Hepatocyte (in vitro differentiated cells): ENCODE data around the gene STYXL2. TPM values are rescaled to one million over a fixed set of nuclear protein-coding genes. Genes with fewer than 3 reads are reported as not detected.

Source experiments
- DNase-seq: peaks from one replicate; pipeline ENCODE4 v3.0.0-alpha.2; 2016; ENCODE audit warnings: low spot score
- H2AFZ ChIP-seq: fragments of 200-600 bp; sonication (generic); 2 replicates; pipeline ENCODE4 v1.6.0; 2016; ENCODE audit warnings: antibody characterized with exemption, mild to moderate bottlenecking
- H3K27ac ChIP-seq: fragments of 200-600 bp; sonication (generic); 2 replicates; pipeline ENCODE4 v1.5.1; 2016; ENCODE audit warnings: mild to moderate bottlenecking
- H3K27me3 ChIP-seq: fragments of 200-600 bp; sonication (generic); 2 replicates; pipeline ENCODE4 v1.6.1; 2016
- H3K36me3 ChIP-seq: fragments of 200-600 bp; sonication (generic); replicated peaks from 2 replicates; pipeline ENCODE4 v1.5.1; 2016; ENCODE audit warnings: low read depth; ENCODE audit not compliant: insufficient read depth
- H3K4me1 ChIP-seq: fragments of 200-600 bp; sonication (generic); 2 replicates; pipeline ENCODE4 v1.5.1; 2016; ENCODE audit warnings: mild to moderate bottlenecking, moderate library complexity; ENCODE audit not compliant: insufficient read depth
- H3K4me2 ChIP-seq: fragments of 200-600 bp; sonication (generic); 2 replicates; pipeline ENCODE4 v1.6.0; 2016
- H3K4me3 ChIP-seq: fragments of 200-600 bp; sonication (generic); 2 replicates; pipeline ENCODE4 v1.5.1; 2016; ENCODE audit warnings: mild to moderate bottlenecking
- H3K79me2 ChIP-seq: fragments of 200-600 bp; sonication (generic); 2 replicates; pipeline ENCODE4 v1.6.0; 2017; ENCODE audit warnings: mild to moderate bottlenecking
- H3K9me2 ChIP-seq: fragments of 200-600 bp; sonication (generic); replicated peaks from 2 replicates; pipeline ENCODE4 v1.6.0; 2017; ENCODE audit warnings: mild to moderate bottlenecking; ENCODE audit not compliant: insufficient read depth
- H3K9me3 ChIP-seq: fragments of 200-600 bp; sonication (generic); 2 replicates; pipeline ENCODE4 v1.5.1; 2016; ENCODE audit warnings: low read depth, mild to moderate bottlenecking
- H4K20me1 ChIP-seq: fragments of 200-600 bp; sonication (generic); 2 replicates; pipeline ENCODE4 v1.6.0; 2016; ENCODE audit warnings: mild to moderate bottlenecking; ENCODE audit not compliant: insufficient read depth, poor library complexity, severe bottlenecking
- EZH2 ChIP-seq: fragments of 200-600 bp; sonication (generic); IDR thresholded peaks from 2 replicates; pipeline ENCODE4 v1.6.1; 2016; ENCODE audit warnings: antibody characterized with exemption, mild to moderate bottlenecking, borderline replicate concordance
- EZH2phosphoT487 ChIP-seq: fragments of 200-600 bp; sonication (generic); IDR thresholded peaks from one replicate; pipeline ENCODE4 v1.6.1; 2018; ENCODE audit warnings: antibody characterized with exemption, mild to moderate bottlenecking, low read depth, moderate library complexity; ENCODE audit not compliant: unreplicated experiment, severe bottlenecking
- WGBS: methylation state at CpG from one replicate; pipeline ENCODE4 v1.1.6; 2016; ENCODE audit warnings: low lambda C conversion rate; ENCODE audit errors: missing lambda C conversion rate; 5-methylcytosine and 5-hydroxymethylcytosine counted together
- polyA plus RNA-seq: library from polyadenylated mRNA; unstranded; fragments of >200 nt; fragmentation: Nextera tagmentation; extraction: Ambion mirVana; gene quantifications from 2 replicates; pipeline ENCODE4 v1.2.1, GENCODE V29; 2016
- total RNA-seq: library from RNA; depleted of rRNA; stranded (reverse); fragments of >200 nt; gene quantifications from 2 replicates; pipeline ENCODE4 v1.2.3, GENCODE V29; 2014
- TF ChIP-seq, protein P1 (sequence below): fragments of 200-600 bp; sonication (generic); IDR thresholded peaks from 2 replicates; pipeline ENCODE4 v1.5.1; 2016; ENCODE audit warnings: antibody characterized with exemption, mild to moderate bottlenecking; ENCODE audit not compliant: poor library complexity

Gene STYXL2
- total and polyA plus RNA-seq, 2 experiments from 2014 or later: 0.07 to 0.40 TPM

- no peak for DNase-seq
Observed at GRCh38 chr1:167111868-167112709, 18.2 kb downstream of the STYXL2 start.

DNA sequence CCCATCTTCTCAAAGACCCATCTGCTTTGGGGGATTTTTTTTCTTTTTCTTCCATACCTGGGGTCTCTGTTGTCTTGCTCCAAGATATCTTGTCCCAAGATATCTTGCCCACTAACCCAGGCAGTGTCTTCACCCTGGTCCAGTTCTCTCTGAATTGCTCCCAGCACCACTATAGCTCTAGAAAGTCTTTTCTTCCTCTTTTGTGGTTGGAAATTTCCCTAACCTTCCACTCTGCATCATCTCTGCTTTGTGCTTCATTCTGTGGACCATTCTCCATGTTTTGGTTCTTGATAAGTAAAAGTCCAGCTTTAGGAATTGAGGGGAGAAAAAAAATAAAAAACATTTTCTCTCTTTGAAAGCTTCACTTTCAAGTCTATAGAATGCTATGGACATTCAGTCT lies 20.9 kb downstream of the STYXL2 start:
- Histone ChIP-seq H3K27me3 (no peaks in the 10 kb centered on the region), H3K4me1 (no peaks in the 10 kb centered on the region), H3K79me2 (no peaks in the 10 kb centered on the region), H3K27ac (no peak overlapping the region), H3K36me3 (no peaks in the 10 kb centered on the region), H4K20me1 (no peaks in the 10 kb centered on the region), H2AFZ (no peak overlapping the region), H3K9me2 (no peaks in the 10 kb centered on the region), H3K4me3 (no peak overlapping the region), H3K4me2 (no peak overlapping the region), H3K9me3 (no peaks in the 10 kb centered on the region)
- TF ChIP-seq EZH2: no peak
- TF ChIP-seq, protein P1, sequence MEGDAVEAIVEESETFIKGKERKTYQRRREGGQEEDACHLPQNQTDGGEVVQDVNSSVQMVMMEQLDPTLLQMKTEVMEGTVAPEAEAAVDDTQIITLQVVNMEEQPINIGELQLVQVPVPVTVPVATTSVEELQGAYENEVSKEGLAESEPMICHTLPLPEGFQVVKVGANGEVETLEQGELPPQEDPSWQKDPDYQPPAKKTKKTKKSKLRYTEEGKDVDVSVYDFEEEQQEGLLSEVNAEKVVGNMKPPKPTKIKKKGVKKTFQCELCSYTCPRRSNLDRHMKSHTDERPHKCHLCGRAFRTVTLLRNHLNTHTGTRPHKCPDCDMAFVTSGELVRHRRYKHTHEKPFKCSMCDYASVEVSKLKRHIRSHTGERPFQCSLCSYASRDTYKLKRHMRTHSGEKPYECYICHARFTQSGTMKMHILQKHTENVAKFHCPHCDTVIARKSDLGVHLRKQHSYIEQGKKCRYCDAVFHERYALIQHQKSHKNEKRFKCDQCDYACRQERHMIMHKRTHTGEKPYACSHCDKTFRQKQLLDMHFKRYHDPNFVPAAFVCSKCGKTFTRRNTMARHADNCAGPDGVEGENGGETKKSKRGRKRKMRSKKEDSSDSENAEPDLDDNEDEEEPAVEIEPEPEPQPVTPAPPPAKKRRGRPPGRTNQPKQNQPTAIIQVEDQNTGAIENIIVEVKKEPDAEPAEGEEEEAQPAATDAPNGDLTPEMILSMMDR: no peak
- no peak for TF ChIP-seq EZH2phosphoT487
- no peak for DNase-seq

More at GRCh38 chr1:167111868-167112709, 18.2 kb downstream of the STYXL2 start:
- H3K4me1 ChIP-seq: no peaks in the 10 kb centered on the region
- 93% methylated on average over 4 of the region's 4 CpGs for WGBS
- H3K79me2 ChIP-seq: no peaks in the 10 kb centered on the region
- H2AFZ ChIP-seq: no peak overlapping the region
- H3K9me2 ChIP-seq: no peaks in the 10 kb centered on the region
- no peak overlapping the region for H3K27ac ChIP-seq
- H3K9me3 ChIP-seq: no peaks in the 10 kb centered on the region
- no peaks in the 10 kb centered on the region for H3K36me3 ChIP-seq
- H3K27me3 ChIP-seq: no peaks in the 10 kb centered on the region
- no peak overlapping the region for H3K4me2 ChIP-seq
- no peak overlapping the region for H3K4me3 ChIP-seq
- H4K20me1 ChIP-seq: no peaks in the 10 kb centered on the region
- TF ChIP-seq EZH2phosphoT487 (no peak), EZH2 (no peak)
- TF ChIP-seq, protein P1: no peak

GRCh38 chr1:167115655-167116054 lies 21.8 kb downstream of the STYXL2 start:
- Histone ChIP-seq H3K27ac (no peak overlapping the region), H3K4me1 (no peaks in the 10 kb centered on the region), H3K36me3 (no peaks in the 10 kb centered on the region), H3K79me2 (no peaks in the 10 kb centered on the region), H3K4me2 (no peak overlapping the region), H3K27me3 (no peaks in the 10 kb centered on the region), H3K9me2 (no peaks in the 10 kb centered on the region), H3K9me3 (no peaks in the 10 kb centered on the region), H4K20me1 (no peaks in the 10 kb centered on the region), H2AFZ (no peak overlapping the region), H3K4me3 (no peak overlapping the region)
- no peak for DNase-seq
- 60% methylated on average over 5 of the region's 5 CpGs for WGBS
- no peak for TF ChIP-seq EZH2
- no peak for TF ChIP-seq EZH2phosphoT487
- TF ChIP-seq, protein P1: no peak
